Thoracic aorta (tissue), 2 donors: ENCODE measurements around the gene CAMSAP2. TPM values are rescaled to one million over a fixed set of nuclear protein-coding genes. Genes with fewer than 3 reads are reported as not detected.

Experiments
- ATAC-seq: fragments of 150-250 bp; one replicate; pipeline ENCODE4 v1.8.0; 2017; ENCODE audit warnings: low read depth; ENCODE audit not compliant: insufficient number of reproducible peaks, low FRiP score
- DNase-seq: peaks from one replicate; pipeline ENCODE4 v3.0.0-alpha.2; 2020; ENCODE audit warnings: low spot score
- H3K27ac ChIP-seq, 2 donors: fragments of 200-600 bp; sonication (generic); 1 replicate in 1 of 2; 2 replicates in 1 of 2; pipeline ENCODE4 v1.5.1; 2016; ENCODE audit warnings: mild to moderate bottlenecking in 2 of 2, moderate library complexity in 2 of 2
- H3K27me3 ChIP-seq: fragments of 200-600 bp; sonication (generic); replicated peaks from 2 replicates; pipeline ENCODE4 v1.6.0; 2016; ENCODE audit warnings: mild to moderate bottlenecking; ENCODE audit not compliant: insufficient read depth
- H3K36me3 ChIP-seq: fragments of 200-600 bp; sonication (generic); one replicate; pipeline ENCODE4 v1.5.1; 2016
- H3K4me1 ChIP-seq, 2 donors: fragments of 200-600 bp; sonication (generic); 1 replicate in 1 of 2; 2 replicates in 1 of 2; pipeline versions ENCODE4 v1.5.1 to v1.6.0; 2016; ENCODE audit warnings: low read depth in 2 of 2, mild to moderate bottlenecking in 1 of 2; ENCODE audit not compliant: control insufficient read depth in 1 of 2
- H3K4me3 ChIP-seq: fragments of 200-600 bp; sonication (generic); 2 replicates; pipeline ENCODE4 v1.5.1; 2016; ENCODE audit warnings: mild to moderate bottlenecking
- H3K9me3 ChIP-seq: fragments of 200-600 bp; sonication (generic); 2 replicates; pipeline ENCODE4 v1.5.1; 2016
- total RNA-seq, 2 donors: library from RNA; depleted of rRNA; stranded (reverse); fragments of >200 nt; gene quantifications; one replicate each; pipeline versions ENCODE4 v1.1.0 to v1.2.3, GENCODE V29; 2016
- TF ChIP-seq, protein P1 (sequence below): fragments of 200-600 bp; sonication (generic); IDR thresholded peaks from one replicate; pipeline ENCODE4 v1.5.1; 2019; ENCODE audit warnings: antibody characterized with exemption

CAMSAP2 gene
- total RNA-seq, 2 donors from 2014 or later, result 46.4 to 60.7 TPM

DNA sequence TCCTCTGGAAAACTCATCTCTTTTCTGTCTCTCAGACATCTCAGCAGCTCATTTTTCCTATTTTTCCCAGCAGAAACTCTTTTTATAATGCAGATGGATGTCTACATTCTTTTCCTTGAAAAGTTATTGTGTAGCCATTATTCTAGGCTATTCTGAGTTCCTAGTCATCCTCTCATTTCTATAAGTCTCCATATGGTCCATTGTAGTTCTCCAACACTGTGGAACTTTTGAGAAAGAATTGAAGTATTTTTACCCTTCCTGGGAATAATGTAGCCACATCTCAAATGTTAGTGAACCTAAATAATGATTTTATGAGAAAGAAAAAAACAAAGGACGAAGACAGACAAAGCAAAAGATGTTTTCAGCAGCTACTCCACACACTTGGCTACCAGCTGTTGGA lies 107.7 kb downstream of the CAMSAP2 start:
- Histone ChIP-seq H3K36me3 (peaks cover 26% of the 10 kb centered on the region), H3K9me3 (no peaks in the 10 kb centered on the region), H3K4me3 (no peak overlapping the region), H3K27ac (no peak overlapping the region), H3K27me3 (no peaks in the 10 kb centered on the region), H3K4me1 (no peaks in the 10 kb centered on the region)
- TF ChIP-seq, protein P1, sequence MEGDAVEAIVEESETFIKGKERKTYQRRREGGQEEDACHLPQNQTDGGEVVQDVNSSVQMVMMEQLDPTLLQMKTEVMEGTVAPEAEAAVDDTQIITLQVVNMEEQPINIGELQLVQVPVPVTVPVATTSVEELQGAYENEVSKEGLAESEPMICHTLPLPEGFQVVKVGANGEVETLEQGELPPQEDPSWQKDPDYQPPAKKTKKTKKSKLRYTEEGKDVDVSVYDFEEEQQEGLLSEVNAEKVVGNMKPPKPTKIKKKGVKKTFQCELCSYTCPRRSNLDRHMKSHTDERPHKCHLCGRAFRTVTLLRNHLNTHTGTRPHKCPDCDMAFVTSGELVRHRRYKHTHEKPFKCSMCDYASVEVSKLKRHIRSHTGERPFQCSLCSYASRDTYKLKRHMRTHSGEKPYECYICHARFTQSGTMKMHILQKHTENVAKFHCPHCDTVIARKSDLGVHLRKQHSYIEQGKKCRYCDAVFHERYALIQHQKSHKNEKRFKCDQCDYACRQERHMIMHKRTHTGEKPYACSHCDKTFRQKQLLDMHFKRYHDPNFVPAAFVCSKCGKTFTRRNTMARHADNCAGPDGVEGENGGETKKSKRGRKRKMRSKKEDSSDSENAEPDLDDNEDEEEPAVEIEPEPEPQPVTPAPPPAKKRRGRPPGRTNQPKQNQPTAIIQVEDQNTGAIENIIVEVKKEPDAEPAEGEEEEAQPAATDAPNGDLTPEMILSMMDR, result no peak
- ATAC-seq (no peak), DNase-seq (no peak)

DNA sequence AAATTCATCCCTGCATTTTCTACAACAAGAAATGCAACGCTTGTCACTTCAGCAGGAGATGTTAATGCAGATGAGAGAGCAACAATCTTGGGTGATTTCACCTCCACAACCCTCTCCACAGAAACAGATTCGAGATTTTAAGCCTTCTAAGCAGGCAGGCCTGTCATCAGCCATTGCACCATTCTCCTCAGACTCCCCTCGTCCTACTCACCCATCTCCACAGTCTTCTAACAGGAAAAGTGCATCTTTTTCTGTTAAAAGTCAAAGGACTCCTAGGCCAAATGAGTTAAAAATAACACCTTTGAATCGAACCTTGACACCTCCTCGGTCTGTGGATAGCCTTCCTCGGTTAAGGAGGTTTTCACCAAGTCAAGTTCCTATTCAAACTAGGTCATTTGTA lies 110.7 kb downstream of the CAMSAP2 start:
- Histone ChIP-seq H3K4me3 (no peak overlapping the region), H3K4me1 (no peaks in the 10 kb centered on the region), H3K27ac (no peak overlapping the region), H3K9me3 (no peaks in the 10 kb centered on the region), H3K27me3 (no peaks in the 10 kb centered on the region), H3K36me3 (peaks cover 28% of the 10 kb centered on the region)
- TF ChIP-seq, protein P1, result no peak
- ATAC-seq (no peak), DNase-seq (no peak)

DNA sequence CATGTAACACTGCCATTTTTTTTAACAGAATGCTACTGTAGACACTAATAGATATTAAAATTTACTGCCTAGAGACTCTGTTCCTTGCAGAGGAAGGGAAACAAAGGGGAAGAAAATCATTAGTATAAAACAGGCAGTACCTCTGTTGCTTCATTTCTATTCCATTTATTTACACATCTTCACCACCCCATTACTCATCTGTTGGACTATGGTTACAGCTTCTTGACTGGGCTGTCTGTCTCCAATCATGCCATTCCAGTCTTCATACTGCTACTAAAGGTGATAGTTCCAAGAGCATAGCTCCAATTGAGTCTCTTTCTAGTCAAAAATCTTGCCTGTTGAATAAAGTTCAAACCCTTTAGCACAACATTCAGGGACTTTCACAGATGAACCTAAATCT lies 111.9 kb downstream of the CAMSAP2 start:
- Histone ChIP-seq H3K27me3 (no peaks in the 10 kb centered on the region), H3K9me3 (no peaks in the 10 kb centered on the region), H3K36me3 (peaks cover 29% of the 10 kb centered on the region), H3K27ac (no peak overlapping the region), H3K4me1 (no peaks in the 10 kb centered on the region), H3K4me3 (no peak overlapping the region)
- DNase-seq, result no peak
- no peak for ATAC-seq
- TF ChIP-seq, protein P1, result no peak

DNA sequence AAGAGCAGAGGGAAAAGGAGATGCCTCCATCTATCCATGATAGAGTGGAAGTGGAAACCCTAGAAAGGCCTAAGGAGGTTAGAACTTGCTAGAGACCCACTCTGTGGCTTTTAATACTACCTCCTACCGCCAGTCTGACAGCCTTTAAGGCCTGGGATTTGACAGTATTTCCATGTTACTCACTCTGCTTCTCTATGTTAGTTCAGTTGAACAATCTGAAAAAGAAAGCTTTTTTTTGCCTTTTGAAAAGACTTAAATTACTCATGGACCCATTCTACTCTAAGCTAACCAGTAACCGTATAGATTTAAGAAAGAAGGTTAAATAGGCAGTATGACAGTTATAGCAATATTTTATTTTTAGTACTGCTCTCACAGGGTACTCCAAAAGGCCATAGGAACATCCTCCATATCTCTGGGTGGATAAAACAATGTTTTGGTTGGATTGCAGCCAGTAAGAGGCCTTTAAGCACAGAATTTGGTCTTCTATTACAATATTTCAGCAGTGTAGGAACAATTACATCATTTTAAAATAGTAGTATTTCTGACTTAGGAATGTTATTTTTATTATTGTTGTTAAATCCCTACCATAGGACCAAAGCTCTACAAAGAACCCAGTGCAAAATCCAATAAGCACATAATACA lies 118.1 kb downstream of the CAMSAP2 start:
- Histone ChIP-seq H3K9me3 (no peaks in the 10 kb centered on the region), H3K27ac (no peak overlapping the region), H3K4me1 (peaks cover 0 to 6% of the 10 kb centered on the region in 2 donors), H3K4me3 (no peak overlapping the region), H3K27me3 (no peaks in the 10 kb centered on the region), H3K36me3 (peaks cover 16% of the 10 kb centered on the region)
- TF ChIP-seq, protein P1, result no peak
- ATAC-seq, result no peak
- DNase-seq, result no peak

DNA sequence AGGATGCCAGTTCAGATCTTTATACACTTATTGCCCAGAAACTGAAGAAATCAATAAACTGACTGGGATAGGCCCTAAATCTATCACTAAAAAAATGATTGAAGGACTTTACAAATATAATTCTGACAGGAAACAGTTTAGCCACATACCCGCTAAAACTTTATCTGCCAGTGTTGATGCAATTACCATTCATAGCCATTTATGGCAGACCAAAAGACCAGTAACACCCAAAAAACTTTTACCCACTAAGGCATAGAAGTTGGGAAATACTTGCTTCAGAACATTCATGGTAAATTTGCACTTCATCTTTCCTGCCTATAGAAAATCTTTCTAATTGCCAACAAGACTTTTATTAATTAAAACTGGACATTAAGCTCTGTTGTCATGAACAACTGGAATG lies 119.1 kb downstream of the CAMSAP2 start:
- H3K27me3 ChIP-seq, result no peaks in the 10 kb centered on the region
- no peak overlapping the region for H3K4me3 ChIP-seq
- DNase-seq (no peak), ATAC-seq (no peak)
- H3K9me3 ChIP-seq, result no peaks in the 10 kb centered on the region
- H3K27ac ChIP-seq, result no peak overlapping the region
- peaks cover 19% of the 10 kb centered on the region for H3K36me3 ChIP-seq
- H3K4me1 ChIP-seq, result peaks cover 0 to 6% of the 10 kb centered on the region in 2 donors
- TF ChIP-seq, protein P1, result no peak
